Fibroblast of the aortic adventitia (primary cell): Measurements from ENCODE around the gene FNIP1. TPM values are rescaled to one million over a fixed set of nuclear protein-coding genes. Genes with fewer than 3 reads are reported as not detected.

Experiments
- DNase-seq: peaks from one replicate; pipeline ENCODE4 v3.0.0-alpha.2; 2010; ENCODE audit warnings: low read depth
- H3K4me3 ChIP-seq: 2 replicates; pipeline ENCODE4 v1.5.1; 2011; ENCODE audit warnings: low read depth, mild to moderate bottlenecking, control low read depth, low read length, moderate library complexity
- total RNA-seq: library from RNA; depleted of rRNA; stranded (reverse); fragments of >200 nt; gene quantifications from 2 replicates; pipeline ENCODE4 v1.2.3, GENCODE V29; 2012; ENCODE audit warnings: low replicate concordance
- TF ChIP-seq, protein P1 (sequence below): IDR thresholded peaks from 2 replicates; pipeline ENCODE4 v1.5.1; 2011; ENCODE audit warnings: mild to moderate bottlenecking, low read length, control low read depth, inconsistent platforms; ENCODE audit not compliant: insufficient read depth

FNIP1 gene
- total RNA-seq, 1 donor: 99.9 TPM

DNA sequence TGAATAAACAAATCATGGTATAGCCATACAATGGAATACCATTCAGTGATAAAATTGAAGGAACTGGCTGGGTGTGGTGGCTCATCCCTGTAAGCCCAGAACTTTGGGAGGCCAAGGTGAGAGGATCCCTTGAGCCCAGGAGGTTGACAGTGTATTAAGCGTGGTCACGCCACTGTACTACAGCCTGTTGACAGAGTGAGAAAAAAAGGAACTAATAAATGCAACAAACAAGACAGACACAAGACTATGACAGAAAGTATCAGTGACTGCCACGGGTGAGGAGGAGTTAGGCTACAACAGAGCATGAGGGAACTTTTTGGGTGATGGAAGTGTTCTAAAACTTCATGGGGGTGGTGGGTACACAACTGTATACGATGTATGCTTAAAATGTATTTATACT lies 2.2 kb downstream of the FNIP1 start:
- DNase-seq: no peak
- H3K4me3 ChIP-seq: peak overlapping the region; percentile 76
- TF ChIP-seq, protein P1, sequence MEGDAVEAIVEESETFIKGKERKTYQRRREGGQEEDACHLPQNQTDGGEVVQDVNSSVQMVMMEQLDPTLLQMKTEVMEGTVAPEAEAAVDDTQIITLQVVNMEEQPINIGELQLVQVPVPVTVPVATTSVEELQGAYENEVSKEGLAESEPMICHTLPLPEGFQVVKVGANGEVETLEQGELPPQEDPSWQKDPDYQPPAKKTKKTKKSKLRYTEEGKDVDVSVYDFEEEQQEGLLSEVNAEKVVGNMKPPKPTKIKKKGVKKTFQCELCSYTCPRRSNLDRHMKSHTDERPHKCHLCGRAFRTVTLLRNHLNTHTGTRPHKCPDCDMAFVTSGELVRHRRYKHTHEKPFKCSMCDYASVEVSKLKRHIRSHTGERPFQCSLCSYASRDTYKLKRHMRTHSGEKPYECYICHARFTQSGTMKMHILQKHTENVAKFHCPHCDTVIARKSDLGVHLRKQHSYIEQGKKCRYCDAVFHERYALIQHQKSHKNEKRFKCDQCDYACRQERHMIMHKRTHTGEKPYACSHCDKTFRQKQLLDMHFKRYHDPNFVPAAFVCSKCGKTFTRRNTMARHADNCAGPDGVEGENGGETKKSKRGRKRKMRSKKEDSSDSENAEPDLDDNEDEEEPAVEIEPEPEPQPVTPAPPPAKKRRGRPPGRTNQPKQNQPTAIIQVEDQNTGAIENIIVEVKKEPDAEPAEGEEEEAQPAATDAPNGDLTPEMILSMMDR: no peak

DNA sequence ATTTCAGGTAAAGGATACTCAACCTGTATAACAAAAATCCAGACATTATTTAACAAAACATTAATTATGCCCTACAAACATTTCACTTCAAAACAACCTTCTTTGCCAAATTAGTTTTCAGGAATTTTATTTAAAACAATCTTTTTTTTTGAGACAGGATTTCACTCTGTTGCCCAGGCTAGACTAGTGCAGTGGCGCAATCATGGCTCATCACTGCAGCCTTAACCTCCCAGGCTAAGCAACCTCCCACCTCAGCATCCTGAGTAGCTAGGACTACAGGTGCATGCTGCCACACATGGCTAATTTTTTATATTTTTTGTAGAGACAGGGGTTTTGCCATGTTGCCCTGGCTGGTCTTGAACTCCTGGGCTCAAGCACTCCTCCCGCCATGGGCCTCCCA lies 3.9 kb downstream of the FNIP1 start:
- no peak for DNase-seq
- TF ChIP-seq, protein P1: no peak
- H3K4me3 ChIP-seq: no peak overlapping the region

DNA sequence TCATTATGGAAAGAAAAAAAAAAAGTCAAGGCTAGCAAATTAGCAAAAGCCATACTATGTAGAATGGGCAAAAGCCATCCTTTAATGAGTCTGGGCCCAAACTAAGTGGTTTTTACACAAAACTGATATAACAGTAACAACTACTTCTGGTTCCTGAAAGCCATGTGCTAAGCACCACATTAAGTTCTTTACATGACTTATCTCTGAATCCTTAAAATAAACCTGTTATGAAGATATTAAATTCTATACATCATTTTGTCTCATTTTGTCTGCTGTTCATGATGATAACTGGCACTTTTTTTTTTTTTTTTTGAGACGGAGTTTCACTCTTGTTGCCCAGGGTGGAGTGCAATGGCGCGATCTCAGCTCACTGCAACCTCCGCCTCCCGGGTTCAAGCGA lies 5.0 kb downstream of the FNIP1 start:
- TF ChIP-seq, protein P1: no peak
- H3K4me3 ChIP-seq: no peak overlapping the region
- DNase-seq: no peak

DNA sequence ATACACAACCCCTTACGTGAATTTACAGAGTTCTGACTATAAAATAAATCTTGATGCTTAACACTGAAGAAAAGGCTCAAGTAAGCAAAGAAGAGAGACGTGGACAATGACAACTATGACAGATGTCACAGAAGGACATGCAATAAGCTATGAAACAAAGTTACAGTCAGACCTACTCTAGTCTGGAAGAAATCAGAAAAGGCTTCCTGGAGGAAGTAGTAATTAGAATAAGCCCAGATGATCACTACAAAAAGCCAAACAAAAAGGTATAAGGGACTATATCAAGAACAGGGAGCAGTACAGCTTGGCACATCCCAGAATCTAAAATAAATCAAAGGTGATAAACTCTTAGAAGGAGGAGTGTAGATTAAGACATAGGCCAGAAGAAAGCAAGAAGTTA lies 6.3 kb downstream of the FNIP1 start:
- TF ChIP-seq, protein P1: no peak
- H3K4me3 ChIP-seq: no peak overlapping the region
- DNase-seq: no peak

GRCh38 chr5:131789765-131790164 lies 7.1 kb downstream of the FNIP1 start:
- no peak for DNase-seq
- H3K4me3 ChIP-seq: no peak overlapping the region
- TF ChIP-seq, protein P1: no peak

DNA sequence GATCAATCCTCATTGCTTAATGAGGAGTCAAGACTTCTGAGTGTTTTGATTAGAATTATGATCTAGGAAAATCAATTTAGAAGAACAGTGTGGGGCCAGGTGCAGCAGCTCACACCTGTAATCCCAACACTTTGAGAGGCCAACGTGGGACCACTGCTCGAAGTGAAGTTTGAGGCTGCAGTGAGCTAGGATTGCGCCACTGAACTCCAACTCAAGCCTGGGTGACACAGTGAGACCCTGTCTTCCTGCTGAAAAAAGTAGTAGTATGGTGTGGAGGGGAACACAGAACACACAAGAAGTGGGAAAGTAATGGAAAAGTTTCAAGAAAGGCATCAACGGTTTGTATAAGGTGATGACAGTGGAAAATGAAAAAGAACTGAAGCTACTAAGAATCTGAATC lies 9.1 kb downstream of the FNIP1 start:
- DNase-seq: no peak
- TF ChIP-seq, protein P1: no peak
- no peak overlapping the region for H3K4me3 ChIP-seq

DNA sequence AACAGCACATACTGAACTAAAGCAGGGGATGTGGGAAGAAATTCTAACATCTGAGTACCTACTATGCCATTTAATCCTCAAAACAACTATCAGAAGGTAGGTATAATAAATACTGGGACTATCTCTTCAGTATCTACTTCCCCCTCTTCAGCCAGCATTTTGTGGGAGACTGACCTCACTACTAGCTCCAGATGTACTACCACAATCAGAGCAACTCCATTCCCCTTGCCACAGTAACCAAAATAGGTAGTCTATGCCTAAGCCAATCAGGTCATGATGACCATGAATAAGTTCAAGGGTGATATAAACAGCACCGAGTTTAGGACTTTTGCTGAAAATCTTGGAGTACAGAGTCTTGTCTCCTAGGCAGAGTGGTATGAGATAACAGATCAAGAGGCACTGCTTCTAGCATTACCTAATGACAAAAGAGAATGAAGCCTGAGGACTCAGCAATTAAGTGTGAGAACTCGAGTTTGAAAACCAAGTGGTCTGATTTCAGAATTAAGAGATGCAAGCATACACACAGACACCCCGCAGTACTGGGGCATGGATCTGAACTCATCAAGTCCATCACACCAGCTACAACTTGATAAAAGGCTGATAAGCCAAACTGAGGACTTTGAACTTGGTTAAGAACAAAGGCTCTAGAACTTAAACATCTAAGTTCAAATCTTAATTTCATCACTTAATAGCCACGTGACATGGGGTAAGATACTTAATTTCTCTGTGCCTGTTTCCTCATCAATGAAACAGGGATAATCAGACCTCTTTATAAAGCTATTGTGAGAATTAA lies 9.7 kb downstream of the FNIP1 start:
- TF ChIP-seq, protein P1: no peak
- no peak for DNase-seq
- no peak overlapping the region for H3K4me3 ChIP-seq
